Measurements from ENCODE around the gene ITPR1. TPM values are rescaled to one million over a fixed set of nuclear protein-coding genes. Genes with fewer than 3 reads are reported as not detected.

Gene ITPR1
- total and polyA plus RNA-seq, 11 donors: 8.9 to 55.8 (median 19.9) TPM

DNA sequence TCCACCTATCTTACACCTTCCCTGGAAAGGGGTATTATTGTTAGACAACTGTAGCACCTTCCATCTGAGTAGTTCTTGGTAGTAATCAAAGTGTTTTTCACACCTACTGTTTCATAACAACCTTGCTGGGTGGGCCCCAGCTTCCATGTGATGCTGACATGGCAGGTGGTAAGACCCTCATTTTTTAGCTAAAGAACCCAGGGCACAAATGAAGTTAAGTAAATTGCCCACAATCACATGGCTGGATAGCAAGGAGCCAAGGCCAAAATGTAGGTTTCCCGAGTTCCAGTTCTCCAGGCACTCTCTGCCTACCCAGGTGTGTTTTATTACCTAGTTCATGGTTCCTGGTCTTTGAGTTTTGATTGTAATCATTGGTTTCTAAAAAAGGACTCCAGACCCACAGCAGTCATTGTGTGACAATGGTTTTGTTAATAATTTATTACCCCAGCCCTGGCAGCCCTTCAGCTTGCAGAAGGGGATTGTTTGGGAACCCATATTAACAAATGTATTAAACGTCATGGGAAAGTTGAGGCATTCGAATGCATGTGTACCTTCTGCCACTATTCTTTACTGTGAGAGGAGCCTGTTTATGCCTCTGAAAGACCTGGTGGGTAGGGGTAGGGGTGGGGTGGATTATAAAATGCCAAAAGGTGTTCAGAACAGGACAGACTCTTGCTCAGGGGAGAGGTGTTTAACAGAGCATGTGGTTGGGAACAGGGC is 263.9 kb downstream of the ITPR1 start:
- Histone ChIP-seq H3K9me3 (no peaks in the 10 kb centered on the region), H3K27me3 (no peaks in the 10 kb centered on the region), H3K27ac (no peak overlapping the region), H3K4me3 (no peak overlapping the region), H3K36me3 (peaks cover 0 to 20% (median 8%) of the 10 kb centered on the region in 9 donors), H3K4me1 (peaks cover 0 to 36% (median 7%) of the 10 kb centered on the region in 12 donors)
- DNase-seq (no peak), ATAC-seq (no peak)
- intact Hi-C loops (cut with DNase I): no loop called here
- WGBS, 4 donors: 83 to 99% (median 96%) methylated on average over 3 of the region's 3 CpGs
- no peak for TF ChIP-seq POLR2A (IDR thresholded peaks at IDR 0.05)
- TF ChIP-seq CTCF (IDR thresholded peaks at IDR 0.05): no peak

- intact Hi-C loops (cut with DNase I): no loop called here
- peaks cover 0 to 27% (median 8%) of the 10 kb centered on the region in 9 donors for H3K36me3 ChIP-seq
- WGBS, 4 donors: 87 to 98% (median 89%) methylated on average over 12 of the region's 12 CpGs
- H3K9me3 ChIP-seq: no peaks in the 10 kb centered on the region
- H3K27me3 ChIP-seq: no peaks in the 10 kb centered on the region
- H3K27ac ChIP-seq: no peak overlapping the region
- no peak for TF ChIP-seq CTCF (IDR thresholded peaks at IDR 0.05)
- no peak for TF ChIP-seq POLR2A (IDR thresholded peaks at IDR 0.05)
- H3K4me1 ChIP-seq: peaks cover 0 to 29% (median 3%) of the 10 kb centered on the region in 12 donors
- DNase-seq (no peak), ATAC-seq (no peak)
- no peak overlapping the region for H3K4me3 ChIP-seq
Observed at GRCh38 chr3:4757575-4758248, 264.6 kb downstream of the ITPR1 start.

GRCh38 chr3:4758249-4758860 is 265.2 kb downstream of the ITPR1 start:
- TF ChIP-seq CTCF (IDR thresholded peaks at IDR 0.05): no peak
- no peak for TF ChIP-seq POLR2A (IDR thresholded peaks at IDR 0.05)
- intact Hi-C loops (cut with DNase I): no loop called here
- H3K9me3 ChIP-seq: no peaks in the 10 kb centered on the region
- no peak for ATAC-seq
- no peak overlapping the region for H3K27ac ChIP-seq
- peaks cover 0 to 33% (median 9%) of the 10 kb centered on the region in 9 donors for H3K36me3 ChIP-seq
- DNase-seq: no peak
- 96 to 99% (median 97%) methylated on average over 9 of the region's 9 CpGs for WGBS, 4 donors
- peaks cover 0 to 27% (median 3%) of the 10 kb centered on the region in 12 donors for H3K4me1 ChIP-seq
- no peaks in the 10 kb centered on the region for H3K27me3 ChIP-seq
- H3K4me3 ChIP-seq: no peak overlapping the region

Data from heart left ventricle (tissue), 16 donors.